GM13977 (cell line): ENCODE results near the gene WWOX.

Source experiments
- DNase-seq: peaks from one replicate; pipeline ENCODE4 v3.0.0; 2012; ENCODE audit warnings: low spot score
- in situ Hi-C: fragments of 300-500 bp; cut with MboI; formaldehyde crosslinking; loops from one replicate; pipeline ENCODE4 v1.12.0; 2022; ENCODE audit warnings: low sequenced_read_pairs, low pct_unique_long_range_greater_than_20kb, mixed read lengths, inconsistent platforms; ENCODE audit not compliant: unreplicated experiment
- TF ChIP-seq, protein P1 (sequence below): IDR thresholded peaks from 2 replicates; pipeline ENCODE4 v1.5.1; 2012; ENCODE audit warnings: mild to moderate bottlenecking, control low read depth; ENCODE audit not compliant: insufficient read depth; ENCODE audit errors: extremely low read depth, missing control alignments

The WWOX gene

DNA sequence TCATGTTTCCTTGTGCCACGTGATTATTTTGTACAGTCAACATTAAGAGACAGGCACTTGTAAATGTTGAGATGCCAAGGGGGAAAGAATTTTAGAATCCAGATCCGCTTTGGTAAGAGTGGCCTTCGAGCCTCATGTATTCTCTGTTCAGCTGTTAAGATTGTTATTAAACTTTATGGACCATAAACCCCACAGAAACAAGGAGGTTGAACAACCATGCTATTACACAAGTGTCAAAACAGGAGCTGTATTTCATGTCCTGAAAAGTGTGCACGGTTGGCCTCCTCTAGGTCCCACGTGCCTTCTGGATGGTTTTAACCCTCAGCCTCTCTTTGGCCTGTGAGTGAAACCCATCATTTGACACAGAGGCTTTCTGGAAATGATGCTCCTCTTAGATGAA lies 809.8 kb downstream of the WWOX start:
- in situ Hi-C loops: no loop called here
- TF ChIP-seq, protein P1, sequence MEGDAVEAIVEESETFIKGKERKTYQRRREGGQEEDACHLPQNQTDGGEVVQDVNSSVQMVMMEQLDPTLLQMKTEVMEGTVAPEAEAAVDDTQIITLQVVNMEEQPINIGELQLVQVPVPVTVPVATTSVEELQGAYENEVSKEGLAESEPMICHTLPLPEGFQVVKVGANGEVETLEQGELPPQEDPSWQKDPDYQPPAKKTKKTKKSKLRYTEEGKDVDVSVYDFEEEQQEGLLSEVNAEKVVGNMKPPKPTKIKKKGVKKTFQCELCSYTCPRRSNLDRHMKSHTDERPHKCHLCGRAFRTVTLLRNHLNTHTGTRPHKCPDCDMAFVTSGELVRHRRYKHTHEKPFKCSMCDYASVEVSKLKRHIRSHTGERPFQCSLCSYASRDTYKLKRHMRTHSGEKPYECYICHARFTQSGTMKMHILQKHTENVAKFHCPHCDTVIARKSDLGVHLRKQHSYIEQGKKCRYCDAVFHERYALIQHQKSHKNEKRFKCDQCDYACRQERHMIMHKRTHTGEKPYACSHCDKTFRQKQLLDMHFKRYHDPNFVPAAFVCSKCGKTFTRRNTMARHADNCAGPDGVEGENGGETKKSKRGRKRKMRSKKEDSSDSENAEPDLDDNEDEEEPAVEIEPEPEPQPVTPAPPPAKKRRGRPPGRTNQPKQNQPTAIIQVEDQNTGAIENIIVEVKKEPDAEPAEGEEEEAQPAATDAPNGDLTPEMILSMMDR: no peak
- DNase-seq: no peak

DNA sequence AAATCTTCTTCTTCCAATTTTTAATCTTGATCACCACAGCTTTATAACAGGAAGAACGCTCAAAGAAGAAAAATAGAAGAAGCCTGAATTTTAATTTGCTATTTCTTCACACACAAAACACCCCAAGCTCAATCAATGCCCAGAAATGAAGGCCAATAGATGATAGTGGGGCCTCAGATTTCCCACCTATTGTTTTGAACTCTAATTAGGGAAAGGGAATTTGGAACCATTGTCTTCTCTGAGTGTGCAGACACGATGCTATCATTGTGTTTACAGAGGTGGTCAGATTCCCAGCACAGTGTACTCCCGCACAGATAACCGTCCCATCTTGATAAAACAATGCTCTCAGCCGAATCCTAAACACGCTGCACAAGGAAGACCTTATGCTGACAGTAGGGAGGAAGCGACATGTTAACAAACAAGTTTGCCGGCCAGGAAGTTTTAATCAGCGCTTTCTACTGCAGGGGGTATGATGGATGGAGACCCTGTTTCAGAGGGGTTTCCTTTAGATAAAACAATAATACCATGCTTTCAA lies 816.4 kb downstream of the WWOX start:
- in situ Hi-C loops: no loop called here
- DNase-seq: no peak
- TF ChIP-seq, protein P1: no peak

DNA sequence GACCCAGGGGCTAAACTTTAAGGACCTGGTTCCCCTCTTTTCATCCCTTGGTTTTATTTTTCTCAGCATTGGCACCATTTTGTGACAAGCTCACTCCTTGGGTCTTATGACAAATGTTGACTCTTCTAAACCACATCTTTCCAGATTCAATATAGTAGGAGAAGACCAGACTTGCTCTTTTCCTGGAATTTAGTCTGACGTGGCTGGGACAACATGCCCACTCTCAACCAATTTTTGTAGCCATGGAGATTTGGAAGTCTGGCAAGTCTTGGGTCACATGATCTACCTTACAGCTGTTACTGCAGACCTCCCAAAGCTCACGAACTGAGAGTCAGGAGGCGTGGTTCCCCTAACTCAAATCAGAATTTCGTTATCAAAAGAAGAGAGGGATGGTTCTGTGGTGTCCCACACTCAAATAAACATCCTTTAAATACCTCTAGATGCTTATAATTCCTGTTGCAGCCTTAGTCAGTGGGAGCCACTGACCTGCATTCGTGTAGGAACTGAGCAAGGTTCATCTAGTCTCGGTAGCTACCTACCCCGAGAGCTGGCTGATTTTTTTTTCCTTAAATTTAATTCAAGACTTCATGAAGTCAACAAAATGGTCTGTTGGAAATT lies 817.6 kb downstream of the WWOX start:
- in situ Hi-C loops: no loop called here
- no peak for DNase-seq

DNA sequence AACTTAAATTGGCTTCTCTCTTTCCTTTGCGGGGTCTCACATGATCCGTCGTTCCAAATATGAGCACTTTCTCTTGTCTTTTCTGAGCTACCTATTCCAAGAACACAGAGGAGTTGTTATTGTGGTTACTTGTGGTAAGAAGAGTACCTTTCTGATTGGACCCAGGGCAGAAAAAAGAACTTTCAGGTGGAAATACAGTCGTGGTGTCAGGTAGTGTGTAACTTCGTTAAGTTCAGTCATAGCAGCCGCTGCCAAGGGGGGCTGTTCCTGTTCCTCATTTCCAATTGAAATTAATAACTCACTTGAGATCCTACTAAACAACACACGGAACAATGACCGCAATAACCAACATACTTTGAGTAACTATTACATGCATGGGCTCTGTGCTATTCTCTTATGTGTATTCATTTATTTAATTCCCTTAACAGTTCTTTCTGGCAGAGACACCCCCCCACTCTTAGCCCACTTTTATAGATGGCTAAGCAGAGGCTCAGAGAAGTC lies 819.4 kb downstream of the WWOX start:
- DNase-seq: no peak
- in situ Hi-C loops: no loop called here
- TF ChIP-seq, protein P1: no peak

More for the DNA sequence above, 817.6 kb downstream of the WWOX start:
- TF ChIP-seq, protein P1: no peak

DNA sequence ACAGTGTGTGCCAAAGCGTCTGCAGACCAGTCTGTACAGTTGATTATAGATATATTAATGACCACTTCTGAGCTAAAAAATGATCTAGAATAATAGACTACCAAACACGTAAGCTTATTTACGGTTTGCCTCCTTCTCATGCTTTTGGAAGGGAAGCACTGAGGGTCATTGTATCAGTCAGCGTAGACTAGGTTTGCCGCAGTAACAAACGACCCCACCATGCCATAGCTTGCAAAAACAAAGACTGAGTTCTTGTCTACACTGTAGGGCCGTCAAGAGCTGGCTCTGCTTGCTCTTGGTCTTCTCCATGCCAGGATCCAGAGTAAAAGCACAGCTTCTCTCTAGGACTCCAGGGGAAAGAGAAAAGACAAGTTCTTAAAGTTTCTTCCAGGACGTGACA lies 820.4 kb downstream of the WWOX start:
- DNase-seq: no peak
- in situ Hi-C loops: no loop called here
- TF ChIP-seq, protein P1: no peak

DNA sequence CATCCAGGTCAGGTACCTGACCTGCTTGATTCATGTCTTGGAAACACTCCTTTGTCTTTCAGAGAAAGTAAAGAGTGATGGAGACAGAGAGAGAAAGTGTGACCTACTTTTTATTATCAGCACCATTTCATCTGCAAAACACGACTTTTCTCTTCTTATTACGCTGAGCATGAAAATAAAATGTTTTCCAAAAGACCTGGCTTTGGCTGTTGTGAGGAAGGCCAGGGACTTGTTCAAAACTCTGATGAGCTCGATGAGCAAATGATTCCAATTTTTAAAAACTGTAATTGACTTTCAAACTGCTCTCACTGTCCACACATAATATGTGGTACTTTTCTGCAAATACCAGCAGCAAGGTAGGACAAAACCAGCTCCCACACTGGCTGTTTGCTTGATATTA lies 821.2 kb downstream of the WWOX start:
- TF ChIP-seq, protein P1: no peak
- no peak for DNase-seq
- in situ Hi-C loops: no loop called here
